Neural cell (in vitro differentiated cells): ENCODE results near the gene CAPN2. TPM values are rescaled to one million over a fixed set of nuclear protein-coding genes. Genes with fewer than 3 reads are reported as not detected.

ENCODE experiments used
- H2AFZ ChIP-seq: fragments of 200-600, 300-800 bp; sonication (generic), shearing (Covaris generic); 2 replicates; pipeline ENCODE4 v1.6.0; 2014; ENCODE audit warnings: low read depth, mild to moderate bottlenecking, antibody characterized with exemption, low read length, moderate library complexity
- H3F3A ChIP-seq: fragments of 200-600 bp; shearing (Covaris generic); 2 replicates; pipeline ENCODE4 v1.6.1; 2016; ENCODE audit warnings: mild to moderate bottlenecking, moderate library complexity, mixed read lengths, antibody characterized with exemption, low read length; ENCODE audit not compliant: insufficient read depth, poor library complexity, severe bottlenecking
- H3K27ac ChIP-seq: fragments of 200-600, 300-800 bp; sonication (generic), shearing (Covaris generic); 2 replicates; pipeline ENCODE4 v1.5.1; 2014; ENCODE audit warnings: mild to moderate bottlenecking, low read length, moderate library complexity
- H3K27me3 ChIP-seq: fragments of 300-800, 200-600 bp; sonication (generic), shearing (Covaris generic); 2 replicates; pipeline ENCODE4 v1.6.0; 2014; ENCODE audit warnings: mild to moderate bottlenecking, low read depth, low read length, moderate library complexity; ENCODE audit not compliant: insufficient read depth
- H3K36me3 ChIP-seq: fragments of 300-800, 200-600 bp; sonication (generic), shearing (Covaris generic); 2 replicates; pipeline ENCODE4 v1.5.1; 2014; ENCODE audit warnings: mild to moderate bottlenecking, antibody characterized with exemption, low read length, moderate library complexity; ENCODE audit not compliant: insufficient read depth
- H3K4me2 ChIP-seq: fragments of 300-800, 200-600 bp; sonication (generic), shearing (Covaris generic); 2 replicates; pipeline ENCODE4 v1.6.0; 2014; ENCODE audit warnings: mild to moderate bottlenecking, low read length
- H3K4me3 ChIP-seq: fragments of 300-800, 200-600 bp; sonication (generic), shearing (Covaris generic); 2 replicates; pipeline ENCODE4 v1.5.1; 2014; ENCODE audit warnings: mild to moderate bottlenecking, low read length, moderate library complexity
- H3K79me2 ChIP-seq: fragments of 200-600 bp; shearing (Covaris generic); replicated peaks from 2 replicates; pipeline ENCODE4 v1.6.0; 2014; ENCODE audit warnings: mild to moderate bottlenecking, low read length, moderate library complexity; ENCODE audit not compliant: insufficient read depth
- H3K9ac ChIP-seq: fragments of 300-800, 200-600 bp; sonication (generic), shearing (Covaris generic); 2 replicates; pipeline ENCODE4 v1.6.1; 2016; ENCODE audit warnings: mild to moderate bottlenecking, low read length, mixed read lengths
- H3K9me2 ChIP-seq: fragments of 200-600 bp; shearing (Covaris generic); 2 replicates; pipeline ENCODE4 v1.6.1; 2016; ENCODE audit warnings: mild to moderate bottlenecking, low read length, mixed read lengths; ENCODE audit not compliant: insufficient read depth
- H3K9me3 ChIP-seq: fragments of 200-600, 300-800 bp; sonication (generic), shearing (Covaris generic); 2 replicates; pipeline ENCODE4 v1.6.1; 2016; ENCODE audit warnings: mild to moderate bottlenecking, mixed run types, low read length, moderate library complexity, mixed read lengths
- H4K20me1 ChIP-seq: fragments of 200-600 bp; shearing (Covaris generic); 2 replicates; pipeline ENCODE4 v1.6.1; 2016; ENCODE audit warnings: mild to moderate bottlenecking, mixed run types; ENCODE audit not compliant: insufficient read depth
- EP300 ChIP-seq: fragments of 450-650 bp; conservative IDR thresholded peaks from 2 replicates; pipeline ENCODE4 v1.6.1; 2014; ENCODE audit warnings: antibody characterized with exemption, mild to moderate bottlenecking, moderate library complexity; ENCODE audit not compliant: poor library complexity, severe bottlenecking
- EZH2 ChIP-seq: fragments of 200-600, 300-800 bp; shearing (Covaris generic), sonication (generic); IDR thresholded peaks from 2 replicates; pipeline ENCODE4 v1.6.1; 2014; ENCODE audit warnings: antibody characterized with exemption, low read length, borderline replicate concordance, mild to moderate bottlenecking; ENCODE audit not compliant: insufficient read depth, poor library complexity, severe bottlenecking
- MXI1 ChIP-seq: fragments of 450-650 bp; conservative IDR thresholded peaks from 2 replicates; pipeline ENCODE4 v1.6.1; 2014; ENCODE audit warnings: antibody characterized with exemption, mild to moderate bottlenecking; ENCODE audit not compliant: poor library complexity, severe bottlenecking
- POLR2AphosphoS5 ChIP-seq: IDR thresholded peaks from 2 replicates; pipeline ENCODE4 v1.6.1; 2012
- RAD21 ChIP-seq: fragments of 450-650 bp; conservative IDR thresholded peaks from 2 replicates; pipeline ENCODE4 v1.6.1; 2014; ENCODE audit warnings: antibody characterized with exemption, mild to moderate bottlenecking, moderate library complexity
- REST ChIP-seq: IDR thresholded peaks from 2 replicates; pipeline ENCODE4 v1.6.1; 2012; ENCODE audit warnings: borderline replicate concordance
- SMC3 ChIP-seq: fragments of 450-650 bp; conservative IDR thresholded peaks from 2 replicates; pipeline ENCODE4 v1.6.1; 2014; ENCODE audit warnings: antibody characterized with exemption, mild to moderate bottlenecking, moderate library complexity; ENCODE audit not compliant: poor library complexity
- TAF1 ChIP-seq: IDR thresholded peaks from 2 replicates; pipeline ENCODE4 v1.6.1; 2012; ENCODE audit warnings: low read depth
- polyA plus RNA-seq: library from polyadenylated mRNA; depleted of rRNA; stranded (reverse); fragments of >200 nt; gene quantifications from 2 replicates; pipeline ENCODE4 v1.2.3, GENCODE V29; 2014
- TF ChIP-seq, protein P1 (sequence below): fragments of 450-650 bp; IDR thresholded peaks from 2 replicates; pipeline ENCODE4 v1.5.1; 2014; ENCODE audit warnings: antibody characterized with exemption, mild to moderate bottlenecking, moderate library complexity; ENCODE audit not compliant: poor library complexity, severe bottlenecking

Gene CAPN2
- polyA plus RNA-seq, 1 donor from 2014 or later: 58.8 TPM

DNA sequence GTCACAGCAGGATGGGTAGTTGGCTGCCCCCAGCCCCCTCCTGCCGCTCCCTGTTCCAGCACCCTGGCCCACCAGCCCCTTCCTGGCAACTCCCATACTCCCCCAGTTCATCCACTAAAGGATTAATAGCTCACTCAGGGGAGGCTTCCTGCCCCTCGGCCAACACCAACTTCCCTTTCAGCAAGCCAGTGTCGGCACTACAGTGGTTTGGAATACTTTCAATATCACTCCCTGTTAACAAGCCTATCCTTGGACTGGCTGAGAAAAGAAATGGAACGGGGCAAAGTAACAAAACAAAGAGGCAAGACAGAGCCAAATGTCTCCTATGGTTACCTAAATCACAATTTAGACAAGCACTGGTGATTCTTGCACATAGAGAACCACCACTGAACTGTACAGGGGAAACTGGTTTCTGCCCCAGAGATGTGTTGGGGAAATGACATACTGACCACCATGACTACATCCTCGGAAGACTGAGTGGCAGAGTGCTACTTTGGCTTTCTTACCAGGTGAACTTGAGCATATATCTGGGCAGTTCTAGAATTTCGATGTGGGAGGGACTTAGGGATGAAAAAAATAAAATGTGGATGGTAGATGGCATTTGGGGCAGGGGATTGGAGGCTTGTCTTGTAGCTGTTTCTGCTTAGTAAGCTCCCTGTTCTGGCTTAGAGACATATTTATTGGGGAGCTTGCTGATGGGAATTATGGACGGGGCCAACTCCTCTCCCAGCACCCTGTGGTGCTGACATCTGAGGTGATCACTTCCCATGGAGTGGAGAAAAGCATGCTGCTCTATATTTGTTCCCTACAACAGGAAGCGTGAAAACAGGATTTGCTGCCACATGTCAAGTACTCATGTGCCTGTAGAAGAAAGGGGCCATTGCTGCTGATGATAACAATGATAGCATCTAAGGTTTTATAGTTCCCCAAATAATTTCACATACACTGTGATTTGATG lies 7.1 kb upstream of the CAPN2 start:
- H3K27me3 ChIP-seq: no peaks in the 10 kb centered on the region
- no peaks in the 10 kb centered on the region for H4K20me1 ChIP-seq
- no peak overlapping the region for H3K9ac ChIP-seq
- no peak overlapping the region for H2AFZ ChIP-seq
- TF ChIP-seq SMC3: no peak
- no peak for TF ChIP-seq TAF1
- TF ChIP-seq, protein P1, sequence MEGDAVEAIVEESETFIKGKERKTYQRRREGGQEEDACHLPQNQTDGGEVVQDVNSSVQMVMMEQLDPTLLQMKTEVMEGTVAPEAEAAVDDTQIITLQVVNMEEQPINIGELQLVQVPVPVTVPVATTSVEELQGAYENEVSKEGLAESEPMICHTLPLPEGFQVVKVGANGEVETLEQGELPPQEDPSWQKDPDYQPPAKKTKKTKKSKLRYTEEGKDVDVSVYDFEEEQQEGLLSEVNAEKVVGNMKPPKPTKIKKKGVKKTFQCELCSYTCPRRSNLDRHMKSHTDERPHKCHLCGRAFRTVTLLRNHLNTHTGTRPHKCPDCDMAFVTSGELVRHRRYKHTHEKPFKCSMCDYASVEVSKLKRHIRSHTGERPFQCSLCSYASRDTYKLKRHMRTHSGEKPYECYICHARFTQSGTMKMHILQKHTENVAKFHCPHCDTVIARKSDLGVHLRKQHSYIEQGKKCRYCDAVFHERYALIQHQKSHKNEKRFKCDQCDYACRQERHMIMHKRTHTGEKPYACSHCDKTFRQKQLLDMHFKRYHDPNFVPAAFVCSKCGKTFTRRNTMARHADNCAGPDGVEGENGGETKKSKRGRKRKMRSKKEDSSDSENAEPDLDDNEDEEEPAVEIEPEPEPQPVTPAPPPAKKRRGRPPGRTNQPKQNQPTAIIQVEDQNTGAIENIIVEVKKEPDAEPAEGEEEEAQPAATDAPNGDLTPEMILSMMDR: no peak
- no peak for TF ChIP-seq EZH2
- TF ChIP-seq RAD21: no peak
- no peak for TF ChIP-seq EP300
- TF ChIP-seq MXI1: no peak
- TF ChIP-seq REST: no peak
- no peak for TF ChIP-seq POLR2AphosphoS5
- no peaks in the 10 kb centered on the region for H3K9me3 ChIP-seq
- H3K9me2 ChIP-seq: no peaks in the 10 kb centered on the region
- no peaks in the 10 kb centered on the region for H3K36me3 ChIP-seq
- no peaks in the 10 kb centered on the region for H3F3A ChIP-seq
- no peak overlapping the region for H3K27ac ChIP-seq
- no peaks in the 10 kb centered on the region for H3K79me2 ChIP-seq
- no peak overlapping the region for H3K4me3 ChIP-seq
- no peak overlapping the region for H3K4me2 ChIP-seq

DNA sequence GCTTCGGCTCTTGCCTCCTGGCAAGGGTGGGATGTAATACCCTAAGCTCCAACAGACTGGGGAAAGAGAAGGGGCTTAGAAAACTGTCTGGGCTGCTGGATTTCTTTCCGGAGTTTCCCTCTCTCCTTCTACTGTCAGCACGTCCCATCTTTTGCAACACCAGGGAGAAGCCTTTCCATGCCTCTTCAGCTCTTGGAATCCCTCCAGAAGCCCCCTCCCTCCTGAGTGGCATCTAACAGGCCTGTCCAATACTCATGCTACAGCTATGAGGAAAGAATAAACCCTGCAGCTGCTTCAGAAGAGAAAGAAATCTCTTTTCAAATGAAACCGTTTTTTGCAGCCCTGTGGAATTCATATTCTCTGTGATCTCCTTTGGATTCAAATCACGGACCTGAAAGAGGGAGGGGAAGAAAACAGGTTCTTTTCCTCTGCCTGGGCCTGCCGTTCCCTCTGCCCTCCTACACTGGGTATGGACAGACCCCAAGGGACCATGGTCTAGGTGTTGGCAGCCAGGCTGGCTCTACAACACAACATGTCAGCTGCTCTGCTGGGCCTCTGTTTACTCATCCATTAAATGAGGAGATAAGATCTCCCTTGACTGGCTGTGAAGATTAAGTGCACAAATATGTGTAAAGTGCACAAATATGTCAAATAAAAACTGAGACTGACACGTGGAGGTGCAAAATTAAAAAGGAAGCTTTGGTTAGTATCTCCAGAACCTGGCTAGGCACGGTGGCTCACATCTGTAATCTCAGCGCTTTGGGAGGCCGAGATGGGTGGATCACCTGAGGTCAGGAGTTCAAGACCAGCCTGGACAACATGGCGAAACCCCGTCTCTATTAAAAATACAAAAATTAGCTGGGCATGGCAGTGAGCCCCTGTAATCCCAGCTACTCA lies 6.0 kb upstream of the CAPN2 start:
- Histone ChIP-seq H3K79me2 (no peaks in the 10 kb centered on the region), H3K27me3 (no peaks in the 10 kb centered on the region), H3K4me2 (no peak overlapping the region), H3F3A (no peaks in the 10 kb centered on the region), H3K9ac (no peak overlapping the region), H4K20me1 (no peaks in the 10 kb centered on the region), H3K9me3 (no peaks in the 10 kb centered on the region), H2AFZ (no peak overlapping the region), H3K36me3 (no peaks in the 10 kb centered on the region), H3K9me2 (no peaks in the 10 kb centered on the region), H3K4me3 (no peak overlapping the region), H3K27ac (no peak overlapping the region)
- TF ChIP-seq, protein P1: no peak
- no peak for TF ChIP-seq EP300
- TF ChIP-seq RAD21: no peak
- no peak for TF ChIP-seq MXI1
- no peak for TF ChIP-seq TAF1
- no peak for TF ChIP-seq SMC3
- TF ChIP-seq EZH2: no peak
